ENCODE data around the gene USP31. TPM values are rescaled to one million over a fixed set of nuclear protein-coding genes. Genes with fewer than 3 reads are reported as not detected.

The USP31 gene
- polyA plus RNA-seq, 2 of the 4 experiments (the other 2 are of a cell fraction) = 8.3 to 18.0 TPM

- TF ChIP-seq MAZ (IDR thresholded peaks at IDR 0.05; ENCODE audit: borderline replicate concordance, low read depth, low read length) (no peak), SMC3 (IDR thresholded peaks at IDR 0.05) (no peak), HEYL (CRISPR knock-in tag; IDR thresholded peaks at IDR 0.05) (no peak), HOXA7 (CRISPR knock-in tag; IDR thresholded peaks at IDR 0.05) (no peak), E2F6 (IDR thresholded peaks at IDR 0.05; ENCODE audit: borderline replicate concordance, low read depth) (no peak)
- TF ChIP-seq, protein P1, sequence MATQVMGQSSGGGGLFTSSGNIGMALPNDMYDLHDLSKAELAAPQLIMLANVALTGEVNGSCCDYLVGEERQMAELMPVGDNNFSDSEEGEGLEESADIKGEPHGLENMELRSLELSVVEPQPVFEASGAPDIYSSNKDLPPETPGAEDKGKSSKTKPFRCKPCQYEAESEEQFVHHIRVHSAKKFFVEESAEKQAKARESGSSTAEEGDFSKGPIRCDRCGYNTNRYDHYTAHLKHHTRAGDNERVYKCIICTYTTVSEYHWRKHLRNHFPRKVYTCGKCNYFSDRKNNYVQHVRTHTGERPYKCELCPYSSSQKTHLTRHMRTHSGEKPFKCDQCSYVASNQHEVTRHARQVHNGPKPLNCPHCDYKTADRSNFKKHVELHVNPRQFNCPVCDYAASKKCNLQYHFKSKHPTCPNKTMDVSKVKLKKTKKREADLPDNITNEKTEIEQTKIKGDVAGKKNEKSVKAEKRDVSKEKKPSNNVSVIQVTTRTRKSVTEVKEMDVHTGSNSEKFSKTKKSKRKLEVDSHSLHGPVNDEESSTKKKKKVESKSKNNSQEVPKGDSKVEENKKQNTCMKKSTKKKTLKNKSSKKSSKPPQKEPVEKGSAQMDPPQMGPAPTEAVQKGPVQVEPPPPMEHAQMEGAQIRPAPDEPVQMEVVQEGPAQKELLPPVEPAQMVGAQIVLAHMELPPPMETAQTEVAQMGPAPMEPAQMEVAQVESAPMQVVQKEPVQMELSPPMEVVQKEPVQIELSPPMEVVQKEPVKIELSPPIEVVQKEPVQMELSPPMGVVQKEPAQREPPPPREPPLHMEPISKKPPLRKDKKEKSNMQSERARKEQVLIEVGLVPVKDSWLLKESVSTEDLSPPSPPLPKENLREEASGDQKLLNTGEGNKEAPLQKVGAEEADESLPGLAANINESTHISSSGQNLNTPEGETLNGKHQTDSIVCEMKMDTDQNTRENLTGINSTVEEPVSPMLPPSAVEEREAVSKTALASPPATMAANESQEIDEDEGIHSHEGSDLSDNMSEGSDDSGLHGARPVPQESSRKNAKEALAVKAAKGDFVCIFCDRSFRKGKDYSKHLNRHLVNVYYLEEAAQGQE (IDR thresholded peaks at IDR 0.05) = no peak
These were observed 43.9 kb downstream of the USP31 start (continued) for GRCh38 chr16:23105309-23105708.

- WGBS (ENCODE audit: missing lambda C conversion rate) = 88% methylated on average over 7 of the region's 7 CpGs
- H3K9me3 ChIP-seq = no peaks in the 10 kb centered on the region
- FAIRE-seq (no peak), ATAC-seq (no peak), DNase-seq (ENCODE audit: low read depth in 1 of 2, low spot score in 1 of 2) (peak in 1 of 2 experiments; percentile 25)
- peak overlapping the region; percentile 20 to 62; a peak in 4 of 6 replicates for H3K27ac ChIP-seq
- ChIA-PET POLR2A (no interaction called here), CTCF (interaction anchor here (1.1 kb wide), 1 partner anchor 11 kb away, joined by 3 read pairs; no protein-coding TSS in a partner anchor)
- TF ChIP-seq E2F6 (IDR thresholded peaks at IDR 0.05; ENCODE audit: borderline replicate concordance, low read depth) (no peak), SREBF2 (IDR thresholded peaks at IDR 0.05) (no peak), PHF8 (IDR thresholded peaks at IDR 0.05; ENCODE audit: borderline replicate concordance, low read depth) (no peak), FOSB (CRISPR knock-in tag; IDR thresholded peaks at IDR 0.05) (no peak), NPAS2 (CRISPR knock-in tag; IDR thresholded peaks at IDR 0.05; ENCODE audit: borderline replicate concordance) (no peak), NR3C1 (IDR thresholded peaks at IDR 0.05) (no peak)
- H3K4me2 ChIP-seq = peak overlapping the region; percentile 48
- peaks cover 21% of the 10 kb centered on the region for H3K4me1 ChIP-seq
- no peak overlapping the region for H3K4me3 ChIP-seq
These were observed 45.0 kb downstream of the USP31 start for GRCh38 chr16:23104032-23104955.

DNA sequence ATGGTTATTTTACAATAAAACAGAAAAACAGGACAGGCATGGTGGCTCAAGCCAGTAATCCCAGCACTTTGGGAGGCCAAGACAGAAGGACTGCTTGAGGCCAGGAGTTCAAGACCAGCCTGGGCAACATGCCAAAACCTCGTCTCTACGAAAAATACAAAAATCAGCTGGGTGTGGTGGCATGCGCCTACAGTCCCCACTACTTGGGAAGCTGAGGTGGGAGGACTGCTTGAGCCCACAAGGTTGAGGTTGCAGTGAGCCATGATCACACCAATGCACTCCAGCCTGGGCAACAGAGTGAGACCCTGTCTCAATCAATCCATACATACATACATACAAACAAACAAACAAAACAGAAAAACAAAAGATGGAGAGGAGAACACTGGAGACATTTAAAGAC is 45.6 kb downstream of the USP31 start:
- Histone ChIP-seq H3K27ac (peak overlapping the region in 1 of 2 experiments; percentile 62; a peak in 3 of 6 replicates), H3K9me3 (no peaks in the 10 kb centered on the region), H3K4me1 (peaks cover 21% of the 10 kb centered on the region), H3K4me3 (no peak overlapping the region), H3K4me2 (no peak overlapping the region; the same call in 2 of the 3 replicates)
- FAIRE-seq (no peak), ATAC-seq (no peak), DNase-seq (ENCODE audit: low read depth in 1 of 2, low spot score in 1 of 2) (no peak)
- TF ChIP-seq POLR2A (IDR thresholded peaks at IDR 0.05; ENCODE audit: low read length) (no peak), KDM1A (IDR thresholded peaks at IDR 0.05; ENCODE audit: low read depth) (no peak), ZSCAN20 (CRISPR knock-in tag; IDR thresholded peaks at IDR 0.05) (no peak)
- 71% methylated on average over 3 of the region's 3 CpGs for WGBS (ENCODE audit: missing lambda C conversion rate)
- POLR2A ChIA-PET = no interaction called here
- CTCF ChIA-PET = interaction anchor here (1.1 kb wide), 1 partner anchor 10 kb away, joined by 3 read pairs; no protein-coding TSS in a partner anchor

All from A549 (cell line).